H9 (cell line): ENCODE data around the gene C1QL4. TPM values are rescaled to one million over a fixed set of nuclear protein-coding genes. Genes with fewer than 3 reads are reported as not detected.

Experiments
- DNase-seq: peaks from one replicate; pipeline ENCODE4 v3.0.0-alpha.2; 2017
- H2AFZ ChIP-seq: one replicate; pipeline ENCODE4 v1.6.1; 2013; ENCODE audit warnings: mild to moderate bottlenecking, low read length, control low read depth, moderate library complexity
- H2AK5ac ChIP-seq: 2 replicates; pipeline ENCODE4 v1.6.1; 2013; ENCODE audit warnings: low read length, control low read depth, mixed read lengths; ENCODE audit not compliant: insufficient read length
- H2BK120ac ChIP-seq: one replicate; pipeline ENCODE4 v1.6.1; 2013; ENCODE audit warnings: low read depth, mild to moderate bottlenecking, low read length, control low read depth, inconsistent platforms; ENCODE audit not compliant: poor library complexity, severe bottlenecking
- H2BK12ac ChIP-seq: 2 replicates; pipeline ENCODE4 v1.6.1; 2013; ENCODE audit warnings: low read length, control low read depth, mixed read lengths, low read depth; ENCODE audit not compliant: insufficient read length
- H2BK15ac ChIP-seq: 2 replicates; pipeline ENCODE4 v1.6.1; 2013; ENCODE audit warnings: low read depth, low read length, control low read depth
- H2BK20ac ChIP-seq: one replicate; pipeline ENCODE4 v1.6.1; 2013; ENCODE audit warnings: low read depth, mild to moderate bottlenecking, low read length, control low read depth, inconsistent platforms; ENCODE audit not compliant: poor library complexity, severe bottlenecking
- H2BK5ac ChIP-seq: 2 replicates; pipeline ENCODE4 v1.6.1; 2013; ENCODE audit warnings: low read length, control low read depth, mixed read lengths; ENCODE audit not compliant: insufficient read length
- H3K14ac ChIP-seq: 2 replicates; pipeline ENCODE4 v1.6.1; 2013; ENCODE audit warnings: low read length, control low read depth; ENCODE audit not compliant: insufficient read depth
- H3K18ac ChIP-seq: 2 replicates; pipeline ENCODE4 v1.6.1; 2013; ENCODE audit warnings: low read depth, mild to moderate bottlenecking, mixed read lengths, low read length, control low read depth; ENCODE audit not compliant: insufficient read length
- H3K23ac ChIP-seq: 2 replicates; pipeline ENCODE4 v1.6.1; 2013; ENCODE audit warnings: low read length, control low read depth, mixed read lengths, low read depth; ENCODE audit not compliant: insufficient read length
- H3K23me2 ChIP-seq: 2 replicates; pipeline ENCODE4 v1.6.1; 2013; ENCODE audit warnings: low read depth, mild to moderate bottlenecking, mixed read lengths, low read length, control low read depth; ENCODE audit not compliant: insufficient read length, poor library complexity, severe bottlenecking
- H3K27ac ChIP-seq: 2 replicates; pipeline ENCODE4 v1.5.1; 2013; ENCODE audit warnings: low read length, control low read depth, mixed read lengths, low read depth; ENCODE audit not compliant: insufficient read length
- H3K27me3 ChIP-seq: 2 replicates; pipeline ENCODE4 v1.6.1; 2013; ENCODE audit warnings: low read length, control low read depth, inconsistent platforms; ENCODE audit not compliant: insufficient read depth
- H3K4ac ChIP-seq: 2 replicates; pipeline ENCODE4 v1.6.1; 2013; ENCODE audit warnings: low read depth, mild to moderate bottlenecking, control low read depth, inconsistent platforms, low read length, moderate library complexity
- H3K4me1 ChIP-seq: 2 replicates; pipeline ENCODE4 v1.6.1; 2013; ENCODE audit warnings: low read length, control low read depth, inconsistent platforms; ENCODE audit not compliant: insufficient read depth
- H3K4me2 ChIP-seq: 2 replicates; pipeline ENCODE4 v1.6.1; 2013; ENCODE audit warnings: low read length, control low read depth, mixed read lengths; ENCODE audit not compliant: insufficient read length, insufficient read depth
- H3K56ac ChIP-seq: 2 replicates; pipeline ENCODE4 v1.6.1; 2013; ENCODE audit warnings: low read depth, mild to moderate bottlenecking, mixed read lengths, low read length, control low read depth; ENCODE audit not compliant: insufficient read length
- H3K79me1 ChIP-seq: 2 replicates; pipeline ENCODE4 v1.6.1; 2013; ENCODE audit warnings: low read depth, mild to moderate bottlenecking, moderate library complexity, low read length, control low read depth, inconsistent platforms; ENCODE audit not compliant: insufficient read depth, poor library complexity, severe bottlenecking
- H3K79me2 ChIP-seq: 2 replicates; pipeline ENCODE4 v1.6.1; 2013; ENCODE audit warnings: low read length, control low read depth, inconsistent platforms; ENCODE audit not compliant: insufficient read depth
- H3K9ac ChIP-seq: 2 replicates; pipeline ENCODE4 v1.6.1; 2013; ENCODE audit warnings: low read length, control low read depth, mixed read lengths; ENCODE audit not compliant: insufficient read length; ENCODE audit errors: extremely low read depth
- H3K9me3 ChIP-seq: one replicate; pipeline ENCODE4 v1.6.1; 2013; ENCODE audit warnings: low read depth, low read length, inconsistent platforms; ENCODE audit not compliant: control insufficient read depth
- H3T11ph ChIP-seq: one replicate; pipeline ENCODE4 v1.6.1; 2013; ENCODE audit warnings: mild to moderate bottlenecking, low read length, control low read depth, inconsistent platforms
- H4K20me1 ChIP-seq: one replicate; pipeline ENCODE4 v1.6.1; 2013; ENCODE audit not compliant: control insufficient read depth, insufficient read length, insufficient read depth
- H4K5ac ChIP-seq: 2 replicates; pipeline ENCODE4 v1.6.1; 2013; ENCODE audit warnings: low read depth, mild to moderate bottlenecking, mixed read lengths, low read length, control low read depth; ENCODE audit not compliant: insufficient read length
- H4K8ac ChIP-seq: replicated peaks from 2 replicates; pipeline ENCODE4 v1.6.1; 2013; ENCODE audit warnings: low read length, control low read depth, mixed read lengths, low read depth; ENCODE audit not compliant: insufficient read length
- H4K91ac ChIP-seq: 2 replicates; pipeline ENCODE4 v1.6.1; 2013; ENCODE audit warnings: low read depth, mild to moderate bottlenecking, moderate library complexity, mixed read lengths, low read length, control low read depth; ENCODE audit not compliant: insufficient read length
- H3K27ac Mint-ChIP-seq, 3 experiments: 2 replicates in 2 of 3; 3 replicates in 1 of 3; pipeline ENCODE4 v1.8.0; 2020 to 2021; ENCODE audit warnings: mixed read lengths in 3 of 3, mild to moderate bottlenecking in 1 of 3, moderate library complexity in 1 of 3
- H3K27me3 Mint-ChIP-seq: 2 replicates; pipeline ENCODE4 v1.8.0; 2021; ENCODE audit warnings: low read depth, mild to moderate bottlenecking, moderate library complexity, mixed read lengths
- H3K36me3 Mint-ChIP-seq, 3 experiments: 2 replicates in 2 of 3; 3 replicates in 1 of 3; pipeline ENCODE4 v1.8.0; 2020 to 2021; ENCODE audit warnings: low read depth in 3 of 3, mixed read lengths in 3 of 3; ENCODE audit not compliant: insufficient read depth in 1 of 3
- H3K4me1 Mint-ChIP-seq, 2 experiments: 2 replicates each; pipeline ENCODE4 v1.8.0; 2020; ENCODE audit warnings: mixed read lengths in 2 of 2
- H3K4me3 Mint-ChIP-seq, 2 experiments: 2 replicates in 1 of 2; 3 replicates in 1 of 2; pipeline ENCODE4 v1.8.0; 2020 to 2021; ENCODE audit warnings: mild to moderate bottlenecking in 2 of 2, mixed read lengths in 2 of 2, moderate library complexity in 1 of 2
- H3K9me3 Mint-ChIP-seq, 2 experiments: 2 replicates in 1 of 2; 3 replicates in 1 of 2; pipeline ENCODE4 v1.8.0; 2020; ENCODE audit warnings: mild to moderate bottlenecking in 2 of 2, mixed read lengths in 2 of 2, moderate library complexity in 1 of 2
- CTCF ChIP-seq: fragments of 200-600 bp; sonication (generic); conservative IDR thresholded peaks from 3 replicates; pipeline ENCODE4 v1.8.0; 2021; ENCODE audit warnings: antibody characterized with exemption, mild to moderate bottlenecking
- WGBS: extraction: QIAGEN DNeasy Blood & Tissue Kit; methylation state at CpG from one replicate; pipeline ENCODE4 v1.1.7; 2013; ENCODE audit warnings: missing lambda C conversion rate, low lambda C conversion rate, mixed read lengths; ENCODE audit not compliant: insufficient read length; ENCODE audit errors: extremely low coverage; 5-methylcytosine and 5-hydroxymethylcytosine counted together
- total RNA-seq: library from RNA; stranded (reverse); gene quantifications from 2 replicates; pipeline ENCODE4 v1.2.1, GENCODE V29; 2021

The C1QL4 gene
- total RNA-seq, 1 experiment from 2014 or later, result 1.9 TPM

- H2BK120ac ChIP-seq, result no peak overlapping the region
- WGBS, result no CpG with 5 or more reads among the region's 37 CpGs
- peaks cover 1 to 3% of the 10 kb centered on the region in 2 experiments; a peak in 2 of 5 replicates for H3K9me3 Mint-ChIP-seq
- peak overlapping the region; percentile 61 to 87 for H3K4me3 Mint-ChIP-seq
- H3K23ac ChIP-seq, result no peak overlapping the region
- no peak overlapping the region for H3K18ac ChIP-seq
- no peak overlapping the region for H3K27ac ChIP-seq
- peaks cover 3% of the 10 kb centered on the region for H4K20me1 ChIP-seq
- no peak overlapping the region for H2BK5ac ChIP-seq
- no peaks in the 10 kb centered on the region for H3K79me1 ChIP-seq
- no peak overlapping the region for H3K27ac Mint-ChIP-seq
- H3T11ph ChIP-seq, result no peak overlapping the region
- H3K27me3 ChIP-seq, result peaks cover 57% of the 10 kb centered on the region
- peaks cover 27 to 32% of the 10 kb centered on the region in 2 experiments for H3K4me1 Mint-ChIP-seq
- H3K9me3 ChIP-seq, result no peaks in the 10 kb centered on the region
- H4K8ac ChIP-seq, result no peak overlapping the region
- peak overlapping the region; percentile 45 for H3K4me2 ChIP-seq
- H3K79me2 ChIP-seq, result no peaks in the 10 kb centered on the region
- H3K9ac ChIP-seq, result no peak overlapping the region
- H4K5ac ChIP-seq, result no peak overlapping the region
- TF ChIP-seq CTCF, result peak; percentile 99
- peaks cover 0 to 1% (median 0%) of the 10 kb centered on the region in 3 experiments; a peak in 1 of 7 replicates for H3K36me3 Mint-ChIP-seq
- H3K14ac ChIP-seq, result no peak overlapping the region
- H3K23me2 ChIP-seq, result peaks cover 26% of the 10 kb centered on the region
- peaks cover 82% of the 10 kb centered on the region for H3K27me3 Mint-ChIP-seq
- H3K4ac ChIP-seq, result no peak overlapping the region
- no peak overlapping the region for H4K91ac ChIP-seq
- no peak overlapping the region for H2BK12ac ChIP-seq
- no peak overlapping the region for H2AK5ac ChIP-seq
- no peak overlapping the region for H2BK20ac ChIP-seq
- no peak overlapping the region for H2BK15ac ChIP-seq
- no peak overlapping the region for H2AFZ ChIP-seq
- peaks cover 3% of the 10 kb centered on the region; the same call in 1 of the 2 replicates for H3K4me1 ChIP-seq
- no peak overlapping the region for H3K56ac ChIP-seq
- peak; percentile 92 for DNase-seq
Measured at GRCh38 chr12:49347311-49348193, 10.6 kb upstream of the C1QL4 start.
